PC-9 (cell line): ENCODE results near the gene GAL3ST1.

ENCODE experiments used
- EZH2 ChIP-seq: fragments of 200-600 bp; sonication (generic); IDR thresholded peaks from 2 replicates; pipeline ENCODE4 v1.8.0; 2017; ENCODE audit warnings: antibody characterized with exemption, low read depth
- TF ChIP-seq, protein P1 (sequence below): fragments of 200-600 bp; sonication (generic); conservative IDR thresholded peaks from 2 replicates; pipeline ENCODE4 v1.6.1; 2017; ENCODE audit warnings: mixed run types, antibody characterized with exemption, mild to moderate bottlenecking, moderate library complexity

DNA sequence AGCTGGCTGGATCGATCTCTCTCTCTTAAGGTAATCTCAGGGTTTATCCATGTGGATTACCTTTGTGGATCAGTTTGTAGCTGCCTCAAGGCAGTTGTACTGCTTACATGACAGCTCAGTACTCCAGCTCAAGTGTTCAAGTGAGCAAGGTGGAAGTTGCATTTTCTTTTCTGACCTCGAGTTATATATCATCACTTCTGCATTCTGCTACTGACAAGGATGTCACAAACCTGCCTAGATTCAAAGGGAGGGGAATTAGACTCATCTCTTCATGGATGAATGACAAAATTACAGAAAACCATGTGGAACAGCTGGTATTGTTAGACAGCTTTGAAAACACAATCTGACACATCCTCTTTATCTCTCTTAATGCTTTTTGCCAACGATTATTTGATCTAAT is 26.5 kb upstream of the GAL3ST1 start:
- TF ChIP-seq, protein P1, sequence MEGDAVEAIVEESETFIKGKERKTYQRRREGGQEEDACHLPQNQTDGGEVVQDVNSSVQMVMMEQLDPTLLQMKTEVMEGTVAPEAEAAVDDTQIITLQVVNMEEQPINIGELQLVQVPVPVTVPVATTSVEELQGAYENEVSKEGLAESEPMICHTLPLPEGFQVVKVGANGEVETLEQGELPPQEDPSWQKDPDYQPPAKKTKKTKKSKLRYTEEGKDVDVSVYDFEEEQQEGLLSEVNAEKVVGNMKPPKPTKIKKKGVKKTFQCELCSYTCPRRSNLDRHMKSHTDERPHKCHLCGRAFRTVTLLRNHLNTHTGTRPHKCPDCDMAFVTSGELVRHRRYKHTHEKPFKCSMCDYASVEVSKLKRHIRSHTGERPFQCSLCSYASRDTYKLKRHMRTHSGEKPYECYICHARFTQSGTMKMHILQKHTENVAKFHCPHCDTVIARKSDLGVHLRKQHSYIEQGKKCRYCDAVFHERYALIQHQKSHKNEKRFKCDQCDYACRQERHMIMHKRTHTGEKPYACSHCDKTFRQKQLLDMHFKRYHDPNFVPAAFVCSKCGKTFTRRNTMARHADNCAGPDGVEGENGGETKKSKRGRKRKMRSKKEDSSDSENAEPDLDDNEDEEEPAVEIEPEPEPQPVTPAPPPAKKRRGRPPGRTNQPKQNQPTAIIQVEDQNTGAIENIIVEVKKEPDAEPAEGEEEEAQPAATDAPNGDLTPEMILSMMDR = no peak
- TF ChIP-seq EZH2 = no peak
